Measurements from ENCODE around the gene PSEN1.
A peak's percentile ranks its signal among the peaks of the same experiment; 100 is the strongest.

The PSEN1 gene

GRCh38 chr14:73243341-73243740 is 107.0 kb downstream of the PSEN1 start:
- H3K4me1 ChIP-seq (ENCODE audit: control insufficient read depth in 2 of 2, insufficient read depth in 2 of 2, low read length in 2 of 2): peaks cover 15 to 20% of the 10 kb centered on the region in 2 donors
- H3K27ac ChIP-seq (ENCODE audit: low read depth in 2 of 2, low read length in 2 of 2): no peak overlapping the region
- no peaks in the 10 kb centered on the region for H3K36me3 ChIP-seq (ENCODE audit: control insufficient read depth in 2 of 2, insufficient read depth in 2 of 2, low read length in 2 of 2)
- H3K4me3 ChIP-seq (ENCODE audit: low read length in 2 of 2): no peak overlapping the region
- peaks cover 8 to 13% of the 10 kb centered on the region in 2 donors for H3K27me3 ChIP-seq (ENCODE audit: control insufficient read depth in 2 of 2, insufficient read depth in 2 of 2, low read length in 2 of 2)
- no peaks in the 10 kb centered on the region for H3K9me3 ChIP-seq (ENCODE audit: control insufficient read depth in 2 of 2, low read length in 2 of 2)
- H3K9ac ChIP-seq (ENCODE audit: low read depth in 1 of 2, low read length in 2 of 2): no peak overlapping the region

- Histone ChIP-seq H3K27ac (ENCODE audit: low read depth in 2 of 2, low read length in 2 of 2) (no peak overlapping the region), H3K4me1 (ENCODE audit: control insufficient read depth in 2 of 2, insufficient read depth in 2 of 2, low read length in 2 of 2) (peaks cover 11 to 15% of the 10 kb centered on the region in 2 donors), H3K36me3 (ENCODE audit: control insufficient read depth in 2 of 2, insufficient read depth in 2 of 2, low read length in 2 of 2) (no peaks in the 10 kb centered on the region), H3K4me3 (ENCODE audit: low read length in 2 of 2) (no peak overlapping the region), H3K9ac (ENCODE audit: low read depth in 1 of 2, low read length in 2 of 2) (no peak overlapping the region), H3K9me3 (ENCODE audit: control insufficient read depth in 2 of 2, low read length in 2 of 2) (no peaks in the 10 kb centered on the region), H3K27me3 (ENCODE audit: control insufficient read depth in 2 of 2, insufficient read depth in 2 of 2, low read length in 2 of 2) (peaks cover 4 to 9% of the 10 kb centered on the region in 2 donors)
Measured at GRCh38 chr14:73243748-73244147, 107.4 kb downstream of the PSEN1 start.

GRCh38 chr14:73244541-73245290 is 108.4 kb downstream of the PSEN1 start:
- Histone ChIP-seq H3K9me3 (ENCODE audit: control insufficient read depth in 2 of 2, low read length in 2 of 2) (no peaks in the 10 kb centered on the region), H3K27ac (ENCODE audit: low read depth in 2 of 2, low read length in 2 of 2) (no peak overlapping the region), H3K4me1 (ENCODE audit: control insufficient read depth in 2 of 2, insufficient read depth in 2 of 2, low read length in 2 of 2) (peaks cover 6 to 11% of the 10 kb centered on the region in 2 donors), H3K4me3 (ENCODE audit: low read length in 2 of 2) (no peak overlapping the region), H3K9ac (ENCODE audit: low read depth in 1 of 2, low read length in 2 of 2) (no peak overlapping the region), H3K36me3 (ENCODE audit: control insufficient read depth in 2 of 2, insufficient read depth in 2 of 2, low read length in 2 of 2) (no peaks in the 10 kb centered on the region), H3K27me3 (ENCODE audit: control insufficient read depth in 2 of 2, insufficient read depth in 2 of 2, low read length in 2 of 2) (peaks cover 0 to 4% of the 10 kb centered on the region in 2 donors)

GRCh38 chr14:73245480-73246325 is 109.4 kb downstream of the PSEN1 start:
- Histone ChIP-seq H3K27ac (ENCODE audit: low read depth in 2 of 2, low read length in 2 of 2) (no peak overlapping the region), H3K9ac (ENCODE audit: low read depth in 1 of 2, low read length in 2 of 2) (peak overlapping the region in 1 of 2 donors; percentile 14), H3K4me1 (ENCODE audit: control insufficient read depth in 2 of 2, insufficient read depth in 2 of 2, low read length in 2 of 2) (peaks cover 4 to 8% of the 10 kb centered on the region in 2 donors), H3K36me3 (ENCODE audit: control insufficient read depth in 2 of 2, insufficient read depth in 2 of 2, low read length in 2 of 2) (no peaks in the 10 kb centered on the region), H3K27me3 (ENCODE audit: control insufficient read depth in 2 of 2, insufficient read depth in 2 of 2, low read length in 2 of 2) (peaks cover 0 to 3% of the 10 kb centered on the region in 2 donors), H3K9me3 (ENCODE audit: control insufficient read depth in 2 of 2, low read length in 2 of 2) (no peaks in the 10 kb centered on the region), H3K4me3 (ENCODE audit: low read length in 2 of 2) (peak overlapping the region; percentile 18 to 57)

- no peaks in the 10 kb centered on the region for H3K9me3 ChIP-seq (ENCODE audit: control insufficient read depth in 2 of 2, low read length in 2 of 2)
- H3K4me1 ChIP-seq (ENCODE audit: control insufficient read depth in 2 of 2, insufficient read depth in 2 of 2, low read length in 2 of 2): peaks cover 0 to 2% of the 10 kb centered on the region in 2 donors
- H3K27me3 ChIP-seq (ENCODE audit: control insufficient read depth in 2 of 2, insufficient read depth in 2 of 2, low read length in 2 of 2): no peaks in the 10 kb centered on the region
- H3K4me3 ChIP-seq (ENCODE audit: low read length in 2 of 2): peak overlapping the region in 1 of 2 donors; percentile 57
- H3K27ac ChIP-seq (ENCODE audit: low read depth in 2 of 2, low read length in 2 of 2): no peak overlapping the region
- H3K36me3 ChIP-seq (ENCODE audit: control insufficient read depth in 2 of 2, insufficient read depth in 2 of 2, low read length in 2 of 2): no peaks in the 10 kb centered on the region
- no peak overlapping the region for H3K9ac ChIP-seq (ENCODE audit: low read depth in 1 of 2, low read length in 2 of 2)
Measured at GRCh38 chr14:73246387-73247150, 110.3 kb downstream of the PSEN1 start.

- Histone ChIP-seq H3K27me3 (ENCODE audit: control insufficient read depth in 2 of 2, insufficient read depth in 2 of 2, low read length in 2 of 2) (no peaks in the 10 kb centered on the region), H3K27ac (ENCODE audit: low read depth in 2 of 2, low read length in 2 of 2) (no peak overlapping the region), H3K4me1 (ENCODE audit: control insufficient read depth in 2 of 2, insufficient read depth in 2 of 2, low read length in 2 of 2) (no peaks in the 10 kb centered on the region), H3K4me3 (ENCODE audit: low read length in 2 of 2) (no peak overlapping the region), H3K36me3 (ENCODE audit: control insufficient read depth in 2 of 2, insufficient read depth in 2 of 2, low read length in 2 of 2) (no peaks in the 10 kb centered on the region), H3K9ac (ENCODE audit: low read depth in 1 of 2, low read length in 2 of 2) (no peak overlapping the region), H3K9me3 (ENCODE audit: control insufficient read depth in 2 of 2, low read length in 2 of 2) (no peaks in the 10 kb centered on the region)
Measured at GRCh38 chr14:73248108-73248868, 112.0 kb downstream of the PSEN1 start.

GRCh38 chr14:73249108-73249507 is 112.8 kb downstream of the PSEN1 start:
- no peak overlapping the region for H3K9ac ChIP-seq (ENCODE audit: low read depth in 1 of 2, low read length in 2 of 2)
- no peaks in the 10 kb centered on the region for H3K4me1 ChIP-seq (ENCODE audit: control insufficient read depth in 2 of 2, insufficient read depth in 2 of 2, low read length in 2 of 2)
- H3K27ac ChIP-seq (ENCODE audit: low read depth in 2 of 2, low read length in 2 of 2): no peak overlapping the region
- H3K4me3 ChIP-seq (ENCODE audit: low read length in 2 of 2): no peak overlapping the region
- H3K27me3 ChIP-seq (ENCODE audit: control insufficient read depth in 2 of 2, insufficient read depth in 2 of 2, low read length in 2 of 2): no peaks in the 10 kb centered on the region
- H3K9me3 ChIP-seq (ENCODE audit: control insufficient read depth in 2 of 2, low read length in 2 of 2): no peaks in the 10 kb centered on the region
- H3K36me3 ChIP-seq (ENCODE audit: control insufficient read depth in 2 of 2, insufficient read depth in 2 of 2, low read length in 2 of 2): no peaks in the 10 kb centered on the region

- Histone ChIP-seq H3K36me3 (ENCODE audit: control insufficient read depth in 2 of 2, insufficient read depth in 2 of 2, low read length in 2 of 2) (no peaks in the 10 kb centered on the region), H3K27ac (ENCODE audit: low read depth in 2 of 2, low read length in 2 of 2) (no peak overlapping the region), H3K9me3 (ENCODE audit: control insufficient read depth in 2 of 2, low read length in 2 of 2) (no peaks in the 10 kb centered on the region), H3K9ac (ENCODE audit: low read depth in 1 of 2, low read length in 2 of 2) (no peak overlapping the region), H3K27me3 (ENCODE audit: control insufficient read depth in 2 of 2, insufficient read depth in 2 of 2, low read length in 2 of 2) (no peaks in the 10 kb centered on the region), H3K4me1 (ENCODE audit: control insufficient read depth in 2 of 2, insufficient read depth in 2 of 2, low read length in 2 of 2) (no peaks in the 10 kb centered on the region), H3K4me3 (ENCODE audit: low read length in 2 of 2) (no peak overlapping the region)
Measured at GRCh38 chr14:73249564-73250316, 113.4 kb downstream of the PSEN1 start.

- Histone ChIP-seq H3K9ac (ENCODE audit: low read depth in 1 of 2, low read length in 2 of 2) (no peak overlapping the region), H3K9me3 (ENCODE audit: control insufficient read depth in 2 of 2, low read length in 2 of 2) (no peaks in the 10 kb centered on the region), H3K27me3 (ENCODE audit: control insufficient read depth in 2 of 2, insufficient read depth in 2 of 2, low read length in 2 of 2) (no peaks in the 10 kb centered on the region), H3K36me3 (ENCODE audit: control insufficient read depth in 2 of 2, insufficient read depth in 2 of 2, low read length in 2 of 2) (no peaks in the 10 kb centered on the region), H3K27ac (ENCODE audit: low read depth in 2 of 2, low read length in 2 of 2) (no peak overlapping the region), H3K4me1 (ENCODE audit: control insufficient read depth in 2 of 2, insufficient read depth in 2 of 2, low read length in 2 of 2) (no peaks in the 10 kb centered on the region), H3K4me3 (ENCODE audit: low read length in 2 of 2) (no peak overlapping the region)
Measured at GRCh38 chr14:73250317-73250713, 114.0 kb downstream of the PSEN1 start.

All from mucosa of rectum (tissue), 2 donors.